Measurements from ENCODE around the gene PRRT3.
"Not testable (repeated sequence)": the region's sequence is repeated elsewhere in the genome, so short reads cannot be mapped to it uniquely, and the experiment has no call there.

PRRT3 gene

DNA sequence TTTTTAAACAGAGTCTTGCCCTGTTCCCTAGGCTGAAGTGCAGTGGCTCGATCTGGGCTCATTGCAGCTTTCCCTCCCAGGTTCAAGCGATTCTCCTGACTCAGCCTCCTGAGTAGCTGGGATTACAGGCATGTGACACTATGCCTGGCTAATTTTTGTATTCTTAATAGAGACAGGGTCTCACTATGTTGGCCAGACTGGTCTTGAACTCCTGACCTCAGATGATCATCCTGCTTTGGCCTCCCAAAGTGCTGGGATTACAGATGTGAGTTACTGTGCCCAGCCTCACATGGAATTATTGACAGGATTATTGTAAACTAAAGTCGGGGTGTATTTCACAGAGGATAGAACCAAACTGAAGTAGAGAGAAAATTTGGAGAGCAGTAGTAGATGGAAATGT is 56.5 kb downstream of the PRRT3 start:
- Histone ChIP-seq H3K4me1 (ENCODE audit: control extremely low read depth in 1 of 4, control insufficient read depth in 4 of 4, insufficient read depth in 4 of 4, low read length in 3 of 4) (peaks cover 17 to 76% (median 51%) of the 10 kb centered on the region in 4 experiments), H3K36me3 (ENCODE audit: control insufficient read depth in 4 of 4, insufficient read depth in 4 of 4, low read length in 3 of 4) (peaks cover 4 to 20% (median 11%) of the 10 kb centered on the region in 4 experiments)
- WGBS (ENCODE audit: insufficient coverage): 97% methylated on average over 3 of the region's 3 CpGs
- H3K27me3 ChIP-seq (replicated peaks in 2 of 5; ENCODE audit: control insufficient read depth in 4 of 5, insufficient read depth in 5 of 5, low read length in 4 of 5); H3K9me3 ChIP-seq (ENCODE audit: control extremely low read depth in 1 of 5, control insufficient read depth in 4 of 5, insufficient read depth in 2 of 5, low read depth in 1 of 5, low read length in 4 of 5); POLR2A ChIA-PET; H3K4me3 ChIP-seq (ENCODE audit: control insufficient read depth in 1 of 7, extremely low read depth in 1 of 7, insufficient read depth in 4 of 7, low read depth in 2 of 7, low read length in 6 of 7); DNase-seq; H3K27ac ChIP-seq (ENCODE audit: insufficient read depth in 1 of 2, low read depth in 1 of 2, low read length in 2 of 2, poor library complexity in 1 of 2, severe bottlenecking in 2 of 2): not testable (repeated sequence)
- CTCF ChIA-PET: interaction anchor here (1.0 to 1.6 kb wide), 2 partner anchors 35 kb away, joined by 3 to 5 read pairs; no protein-coding TSS in a partner anchor

Data from common myeloid progenitor, CD34-positive (primary cell).